ENCODE results near the gene CBX3. TPM values are rescaled to one million over a fixed set of nuclear protein-coding genes. Genes with fewer than 3 reads are reported as not detected.

The CBX3 gene
- total RNA-seq, 4 donors from 2014 or later: 42.0 to 60.1 (median 48.8) TPM

DNA sequence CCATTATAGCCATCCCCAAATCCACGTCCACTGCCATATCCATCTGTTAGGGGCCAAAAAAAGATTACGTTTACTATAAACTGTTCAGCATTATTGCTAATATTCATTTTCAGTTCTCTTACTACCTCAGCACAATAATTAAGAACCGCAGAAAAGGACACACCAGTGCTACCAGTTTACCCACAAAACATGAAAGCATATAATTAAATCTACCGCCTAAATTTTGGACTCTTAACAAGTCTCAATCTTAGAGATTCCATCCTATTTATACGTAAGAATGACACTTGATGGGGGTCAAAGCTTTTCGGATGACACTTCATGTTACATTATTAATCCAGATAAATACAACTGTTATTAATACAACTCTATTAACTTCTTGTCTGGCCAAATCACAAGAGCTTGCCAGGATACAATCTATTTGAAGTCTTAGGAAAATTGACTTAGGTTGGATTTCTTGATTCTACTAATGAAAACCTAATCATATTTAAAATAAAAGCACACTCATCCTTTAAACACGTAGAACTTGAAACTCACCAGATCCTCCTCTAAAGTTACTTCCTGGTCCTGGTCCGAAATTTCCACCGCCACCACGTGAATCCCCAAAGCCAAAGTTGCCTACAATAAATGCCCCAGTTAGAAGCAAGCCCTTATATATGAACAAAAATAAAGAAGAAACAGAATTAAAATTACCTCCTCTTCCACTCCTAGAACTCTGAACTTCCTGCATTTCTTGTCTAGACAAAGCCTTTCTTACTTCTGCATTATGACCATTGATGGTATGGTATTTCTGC is 5.5 kb upstream of the CBX3 start:
- Histone ChIP-seq H3K9me3 (no peaks in the 10 kb centered on the region), H3K36me3 (peaks cover 5 to 66% of the 10 kb centered on the region in 2 donors), H3K4me3 (peak overlapping the region in 3 of 4 donors; percentile 8 to 98 (median 95)), H3K4me1 (peaks cover 50 to 61% of the 10 kb centered on the region in 2 donors), H3K27me3 (no peaks in the 10 kb centered on the region), H3K27ac (peak overlapping the region; percentile 47 to 99 (median 81))
- ATAC-seq (no peak), DNase-seq (no peak)
- intact Hi-C loops (cut with DNase I; ENCODE audit: low total_unique reads): loop anchor here (10.0 kb wide), 1 partner anchor 101 kb away; no protein-coding TSS in a partner anchor
- in situ Hi-C loops (cut with MboI; ENCODE audit: low sequenced_read_pairs in 4 of 4): loop anchor here in 3 of 4 donors (10.0 to 25.0 kb wide), 4 partner anchors 101 to 991 kb away; partner anchors contain the start of gene HOXA11 (in 2 of the 3)
- TF ChIP-seq POLR2A (IDR thresholded peaks at IDR 0.05): no peak

DNA sequence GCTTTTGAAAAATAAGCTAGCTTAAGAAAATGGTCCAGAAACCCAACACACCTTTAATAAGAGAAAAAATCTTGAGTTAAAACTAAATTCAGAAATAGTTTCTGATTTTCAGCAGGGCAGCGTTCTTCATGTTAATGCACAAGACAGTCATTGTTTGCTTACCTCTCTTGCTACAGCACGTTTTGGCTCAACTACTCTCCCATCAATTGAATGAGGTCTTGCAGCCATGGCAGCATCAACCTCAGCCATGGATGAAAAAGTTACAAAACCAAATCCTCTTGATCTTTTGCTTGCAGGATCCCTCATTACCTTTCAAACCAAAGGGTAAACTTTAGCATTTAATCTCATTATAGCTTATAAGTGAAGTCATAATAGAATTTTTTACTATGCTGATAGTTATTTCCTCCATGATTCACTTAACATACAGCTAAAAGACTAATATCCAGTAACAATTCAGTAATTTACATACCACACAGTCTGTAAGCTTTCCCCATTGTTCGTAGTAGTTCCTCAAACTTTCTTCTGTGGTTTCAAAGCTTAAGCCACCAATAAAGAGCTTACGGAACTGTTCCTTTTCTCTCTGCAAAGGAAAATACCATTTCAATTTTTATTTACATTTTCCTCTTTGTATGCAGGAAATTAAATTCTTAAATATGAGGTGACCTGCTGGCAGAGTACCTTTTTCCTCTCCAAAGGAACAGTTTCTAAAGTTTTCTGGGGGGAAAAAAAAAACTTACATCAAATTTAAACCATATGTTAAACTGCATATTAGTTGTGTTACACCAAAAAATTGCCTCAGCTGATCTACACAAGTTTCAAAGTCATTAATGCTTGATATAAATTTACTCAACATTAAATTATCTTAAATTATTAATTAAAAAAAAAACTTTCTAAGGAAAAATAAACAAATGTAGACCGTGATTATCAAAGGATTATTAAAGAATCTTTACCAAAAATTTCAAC is 4.1 kb upstream of the CBX3 start:
- H3K4me1 ChIP-seq: peaks cover 50 to 54% of the 10 kb centered on the region in 2 donors
- H3K4me3 ChIP-seq: peak overlapping the region; percentile 79 to 98 (median 94)
- intact Hi-C loops (cut with DNase I; ENCODE audit: low total_unique reads): loop anchor here (10.0 kb wide), 1 partner anchor 103 kb away; no protein-coding TSS in a partner anchor
- no peaks in the 10 kb centered on the region for H3K9me3 ChIP-seq
- DNase-seq (no peak), ATAC-seq (no peak)
- in situ Hi-C loops (cut with MboI; ENCODE audit: low sequenced_read_pairs in 4 of 4): loop anchor here in 3 of 4 donors (10.0 to 25.0 kb wide), 4 partner anchors 103 to 990 kb away; partner anchors contain the start of gene HOXA11 (in 2 of the 3)
- no peak for TF ChIP-seq POLR2A (IDR thresholded peaks at IDR 0.05)
- TF ChIP-seq, protein P1, sequence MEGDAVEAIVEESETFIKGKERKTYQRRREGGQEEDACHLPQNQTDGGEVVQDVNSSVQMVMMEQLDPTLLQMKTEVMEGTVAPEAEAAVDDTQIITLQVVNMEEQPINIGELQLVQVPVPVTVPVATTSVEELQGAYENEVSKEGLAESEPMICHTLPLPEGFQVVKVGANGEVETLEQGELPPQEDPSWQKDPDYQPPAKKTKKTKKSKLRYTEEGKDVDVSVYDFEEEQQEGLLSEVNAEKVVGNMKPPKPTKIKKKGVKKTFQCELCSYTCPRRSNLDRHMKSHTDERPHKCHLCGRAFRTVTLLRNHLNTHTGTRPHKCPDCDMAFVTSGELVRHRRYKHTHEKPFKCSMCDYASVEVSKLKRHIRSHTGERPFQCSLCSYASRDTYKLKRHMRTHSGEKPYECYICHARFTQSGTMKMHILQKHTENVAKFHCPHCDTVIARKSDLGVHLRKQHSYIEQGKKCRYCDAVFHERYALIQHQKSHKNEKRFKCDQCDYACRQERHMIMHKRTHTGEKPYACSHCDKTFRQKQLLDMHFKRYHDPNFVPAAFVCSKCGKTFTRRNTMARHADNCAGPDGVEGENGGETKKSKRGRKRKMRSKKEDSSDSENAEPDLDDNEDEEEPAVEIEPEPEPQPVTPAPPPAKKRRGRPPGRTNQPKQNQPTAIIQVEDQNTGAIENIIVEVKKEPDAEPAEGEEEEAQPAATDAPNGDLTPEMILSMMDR (IDR thresholded peaks at IDR 0.05 in 4 of 5, conservative IDR thresholded peaks at IDR 0.05 in 1 of 5): no peak
- H3K27ac ChIP-seq: peak overlapping the region; percentile 97 to 100 (median 98)
- H3K36me3 ChIP-seq: peaks cover 2 to 52% of the 10 kb centered on the region in 2 donors
- H3K27me3 ChIP-seq: no peaks in the 10 kb centered on the region

DNA sequence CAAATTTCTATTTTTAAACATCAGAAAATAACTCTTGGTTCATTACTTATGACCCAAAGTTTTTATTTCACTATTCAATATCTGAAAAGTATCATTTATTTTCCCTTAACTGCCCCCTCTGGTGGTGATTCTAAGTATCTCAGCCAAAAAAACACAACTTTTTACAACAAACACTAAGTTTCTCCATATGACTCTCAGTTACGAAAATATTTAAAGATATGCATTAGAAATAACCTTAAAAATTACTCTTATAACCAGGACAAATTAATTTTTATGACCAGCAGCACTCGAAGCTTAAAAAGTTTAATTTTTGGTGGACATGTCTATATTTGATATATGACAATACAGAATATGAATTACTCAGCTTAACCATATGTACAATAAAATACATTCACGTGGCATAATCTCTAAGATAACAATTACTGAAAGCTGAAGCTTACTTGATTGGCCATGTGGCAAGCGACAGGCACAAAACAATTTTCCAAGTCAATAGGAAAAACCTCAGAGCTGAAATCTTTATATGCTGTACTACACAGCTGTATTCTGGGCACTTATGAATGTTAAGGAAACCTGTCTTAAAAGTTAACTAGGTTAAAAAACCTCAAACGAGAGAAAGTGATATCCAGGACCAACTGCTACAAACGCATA is 3.3 kb upstream of the CBX3 start:
- Histone ChIP-seq H3K27ac (peak overlapping the region; percentile 97 to 100 (median 98)), H3K36me3 (peaks cover 2 to 44% of the 10 kb centered on the region in 2 donors), H3K4me3 (peak overlapping the region; percentile 79 to 98 (median 94)), H3K4me1 (peaks cover 50 to 52% of the 10 kb centered on the region in 2 donors), H3K9me3 (no peaks in the 10 kb centered on the region), H3K27me3 (no peaks in the 10 kb centered on the region)
- in situ Hi-C loops (cut with MboI; ENCODE audit: low sequenced_read_pairs in 4 of 4) (loop anchor here in 3 of 4 donors (10.0 to 25.0 kb wide), 4 partner anchors 103 to 989 kb away; partner anchors contain the start of gene HOXA11 (in 2 of the 3)), intact Hi-C loops (cut with DNase I; ENCODE audit: low total_unique reads) (loop anchor here (10.0 kb wide), 1 partner anchor 103 kb away; no protein-coding TSS in a partner anchor)
- ATAC-seq (no peak), DNase-seq (no peak)
- TF ChIP-seq, protein P1 (IDR thresholded peaks at IDR 0.05 in 4 of 5, conservative IDR thresholded peaks at IDR 0.05 in 1 of 5): peak; percentile 61 to 88 (median 75)
- TF ChIP-seq POLR2A (IDR thresholded peaks at IDR 0.05): no peak

DNA sequence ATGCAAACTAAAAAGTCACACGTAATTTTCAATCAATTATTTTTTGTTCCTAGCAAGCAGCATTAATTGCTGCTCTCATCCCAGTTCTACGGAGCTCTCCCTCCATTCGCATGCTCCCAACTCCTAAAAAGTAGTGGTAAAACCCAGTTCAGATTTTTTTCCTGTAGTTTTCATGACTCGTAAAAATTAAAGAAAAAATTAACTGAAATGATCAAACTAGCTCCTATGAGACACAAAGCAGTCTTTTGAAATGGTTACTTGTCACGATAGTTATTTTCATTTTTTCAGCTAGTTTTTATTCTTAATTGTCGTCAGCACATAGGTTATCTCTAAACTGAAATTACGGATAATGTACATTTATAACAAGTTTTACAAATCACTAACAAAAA is 2.8 kb upstream of the CBX3 start:
- intact Hi-C loops (cut with DNase I; ENCODE audit: low total_unique reads) (loop anchor here (10.0 kb wide), 1 partner anchor 104 kb away; no protein-coding TSS in a partner anchor), in situ Hi-C loops (cut with MboI; ENCODE audit: low sequenced_read_pairs in 4 of 4) (loop anchor here in 3 of 4 donors (10.0 to 25.0 kb wide), 4 partner anchors 104 to 989 kb away; partner anchors contain the start of gene HOXA11 (in 2 of the 3))
- Histone ChIP-seq H3K27me3 (no peaks in the 10 kb centered on the region), H3K9me3 (no peaks in the 10 kb centered on the region), H3K36me3 (peaks cover 2 to 39% of the 10 kb centered on the region in 2 donors), H3K27ac (peak overlapping the region; percentile 97 to 100 (median 98)), H3K4me1 (peaks cover 50 to 53% of the 10 kb centered on the region in 2 donors), H3K4me3 (peak overlapping the region; percentile 79 to 98 (median 94))
- TF ChIP-seq, protein P1 (IDR thresholded peaks at IDR 0.05 in 4 of 5, conservative IDR thresholded peaks at IDR 0.05 in 1 of 5): no peak
- no peak for TF ChIP-seq POLR2A (IDR thresholded peaks at IDR 0.05)
- ATAC-seq (no peak), DNase-seq (no peak)
